Measurements from ENCODE around the gene HDHD3. TPM values are rescaled to one million over a fixed set of nuclear protein-coding genes. Genes with fewer than 3 reads are reported as not detected.

HDHD3 gene
- total RNA-seq, 1 donor from 2014 or later = 8.8 TPM

- Histone ChIP-seq H3K27ac (ENCODE audit: low read depth, low read length) (no peak overlapping the region), H3K27me3 (ENCODE audit: insufficient read depth, low read length) (peaks cover 31% of the 10 kb centered on the region), H3K4me2 (ENCODE audit: low read length) (no peak overlapping the region), H2AFZ (ENCODE audit: low read depth, low read length) (no peak overlapping the region), H3K79me2 (ENCODE audit: insufficient read depth, low read length) (no peaks in the 10 kb centered on the region), H3K9me3 (ENCODE audit: insufficient read depth, low read depth, low read length) (no peaks in the 10 kb centered on the region), H3K4me1 (ENCODE audit: insufficient read depth, low read length) (peaks cover 4% of the 10 kb centered on the region), H3K4me3 (ENCODE audit: insufficient read depth, low read depth, low read length) (no peak overlapping the region), H3K36me3 (ENCODE audit: insufficient read depth, low read length) (no peaks in the 10 kb centered on the region), H3K9ac (ENCODE audit: low read length) (no peak overlapping the region), H4K20me1 (ENCODE audit: insufficient read depth, low read length) (no peaks in the 10 kb centered on the region)
- Mint-ChIP-seq H3K36me3 (ENCODE audit: low read depth, unreplicated experiment) (no peaks in the 10 kb centered on the region), H3K4me1 (ENCODE audit: low read depth, unreplicated experiment) (peaks cover 4% of the 10 kb centered on the region), H3K27ac (ENCODE audit: unreplicated experiment) (no peak overlapping the region), H3K27me3 (ENCODE audit: low read depth, unreplicated experiment) (peaks cover 14% of the 10 kb centered on the region), H3K9me3 (ENCODE audit: unreplicated experiment) (no peaks in the 10 kb centered on the region), H3K4me3 (ENCODE audit: unreplicated experiment) (no peak overlapping the region)
- TF ChIP-seq EZH2 (IDR thresholded peaks at IDR 0.05; ENCODE audit: insufficient read depth, low read length) (no peak), CTCF (IDR thresholded peaks at IDR 0.05; ENCODE audit: insufficient read depth, low read depth, low read length) (no peak)
- FAIRE-seq (no peak), DNase-seq (ENCODE audit: low read depth) (no peak)
These were observed 16.4 kb downstream of the HDHD3 start for GRCh38 chr9:113360242-113360842.

- H3K27ac Mint-ChIP-seq (ENCODE audit: unreplicated experiment) = no peak overlapping the region
- no peaks in the 10 kb centered on the region for H3K36me3 Mint-ChIP-seq (ENCODE audit: low read depth, unreplicated experiment)
- TF ChIP-seq EZH2 (IDR thresholded peaks at IDR 0.05; ENCODE audit: insufficient read depth, low read length) (no peak), CTCF (IDR thresholded peaks at IDR 0.05; ENCODE audit: insufficient read depth, low read depth, low read length) (no peak)
- H3K4me3 Mint-ChIP-seq (ENCODE audit: unreplicated experiment) = no peak overlapping the region
- H4K20me1 ChIP-seq (ENCODE audit: insufficient read depth, low read length) = no peaks in the 10 kb centered on the region
- H3K9me3 Mint-ChIP-seq (ENCODE audit: unreplicated experiment) = no peaks in the 10 kb centered on the region
- H2AFZ ChIP-seq (ENCODE audit: low read depth, low read length) = no peak overlapping the region
- peaks cover 18% of the 10 kb centered on the region for H3K27me3 Mint-ChIP-seq (ENCODE audit: low read depth, unreplicated experiment)
- no peak overlapping the region for H3K4me2 ChIP-seq (ENCODE audit: low read length)
- no peaks in the 10 kb centered on the region for H3K79me2 ChIP-seq (ENCODE audit: insufficient read depth, low read length)
- peaks cover 34% of the 10 kb centered on the region for H3K27me3 ChIP-seq (ENCODE audit: insufficient read depth, low read length)
- H3K9me3 ChIP-seq (ENCODE audit: insufficient read depth, low read depth, low read length) = no peaks in the 10 kb centered on the region
- peaks cover 4% of the 10 kb centered on the region for H3K4me1 Mint-ChIP-seq (ENCODE audit: low read depth, unreplicated experiment)
- FAIRE-seq = no peak
- peaks cover 4% of the 10 kb centered on the region for H3K4me1 ChIP-seq (ENCODE audit: insufficient read depth, low read length)
- no peak overlapping the region for H3K9ac ChIP-seq (ENCODE audit: low read length)
- no peak overlapping the region for H3K4me3 ChIP-seq (ENCODE audit: insufficient read depth, low read depth, low read length)
- H3K36me3 ChIP-seq (ENCODE audit: insufficient read depth, low read length) = no peaks in the 10 kb centered on the region
- no peak overlapping the region for H3K27ac ChIP-seq (ENCODE audit: low read depth, low read length)
- no peak for DNase-seq (ENCODE audit: low read depth)
These were observed 17.4 kb downstream of the HDHD3 start for GRCh38 chr9:113359385-113359784.

- DNase-seq (ENCODE audit: low read depth) = no peak
- Histone ChIP-seq H3K27me3 (ENCODE audit: insufficient read depth, low read length) (peaks cover 44% of the 10 kb centered on the region), H3K4me3 (ENCODE audit: insufficient read depth, low read depth, low read length) (no peak overlapping the region), H3K4me2 (ENCODE audit: low read length) (no peak overlapping the region), H2AFZ (ENCODE audit: low read depth, low read length) (no peak overlapping the region), H3K4me1 (ENCODE audit: insufficient read depth, low read length) (peaks cover 4% of the 10 kb centered on the region), H3K79me2 (ENCODE audit: insufficient read depth, low read length) (no peaks in the 10 kb centered on the region), H3K9ac (ENCODE audit: low read length) (no peak overlapping the region), H3K36me3 (ENCODE audit: insufficient read depth, low read length) (no peaks in the 10 kb centered on the region), H3K9me3 (ENCODE audit: insufficient read depth, low read depth, low read length) (no peaks in the 10 kb centered on the region), H4K20me1 (ENCODE audit: insufficient read depth, low read length) (no peaks in the 10 kb centered on the region), H3K27ac (ENCODE audit: low read depth, low read length) (no peak overlapping the region)
- H3K27me3 Mint-ChIP-seq (ENCODE audit: low read depth, unreplicated experiment) = peaks cover 28% of the 10 kb centered on the region
- H3K36me3 Mint-ChIP-seq (ENCODE audit: low read depth, unreplicated experiment) = no peaks in the 10 kb centered on the region
- TF ChIP-seq CTCF (IDR thresholded peaks at IDR 0.05; ENCODE audit: insufficient read depth, low read depth, low read length) = no peak
- no peak for TF ChIP-seq EZH2 (IDR thresholded peaks at IDR 0.05; ENCODE audit: insufficient read depth, low read length)
- no peak overlapping the region for H3K4me3 Mint-ChIP-seq (ENCODE audit: unreplicated experiment)
- H3K4me1 Mint-ChIP-seq (ENCODE audit: low read depth, unreplicated experiment) = peaks cover 4% of the 10 kb centered on the region
- no peak for FAIRE-seq
- no peaks in the 10 kb centered on the region for H3K9me3 Mint-ChIP-seq (ENCODE audit: unreplicated experiment)
- no peak overlapping the region for H3K27ac Mint-ChIP-seq (ENCODE audit: unreplicated experiment)
These were observed 20.0 kb downstream of the HDHD3 start for GRCh38 chr9:113356686-113357292.
